Parathyroid adenoma (tissue), 2 donors: ENCODE results near the gene CDK5RAP2.

Experiments
- H2AFZ ChIP-seq: fragments of 300-600 bp; sonication (generic); one replicate; pipeline ENCODE4 v1.7.0; 2017; ENCODE audit warnings: antibody characterized with exemption, mild to moderate bottlenecking
- H3K27ac ChIP-seq: fragments of 300-600 bp; sonication (generic); one replicate; pipeline ENCODE4 v1.7.0; 2017
- H3K27me3 ChIP-seq: fragments of 300-600 bp; sonication (generic); one replicate; pipeline ENCODE4 v1.7.0; 2017; ENCODE audit warnings: low read length; ENCODE audit not compliant: control insufficient read depth, insufficient read depth
- H3K36me3 ChIP-seq: fragments of 300-600 bp; sonication (generic); one replicate; pipeline ENCODE4 v1.7.0; 2017; ENCODE audit warnings: low read length; ENCODE audit not compliant: control insufficient read depth, insufficient read depth
- H3K4me1 ChIP-seq: fragments of 300-600 bp; sonication (generic); one replicate; pipeline ENCODE4 v1.7.0; 2017; ENCODE audit warnings: control low read depth
- H3K4me2 ChIP-seq: fragments of 300-600 bp; sonication (generic); one replicate; pipeline ENCODE4 v1.7.0; 2017; ENCODE audit warnings: low read length
- H3K4me3 ChIP-seq: fragments of 300-600 bp; sonication (generic); one replicate; pipeline ENCODE4 v1.7.0; 2017; ENCODE audit warnings: low read depth, low read length
- H3K79me2 ChIP-seq: fragments of 300-600 bp; sonication (generic); one replicate; pipeline ENCODE4 v1.7.0; 2017; ENCODE audit warnings: control low read depth
- H3K9ac ChIP-seq: fragments of 300-600 bp; sonication (generic); one replicate; pipeline ENCODE4 v1.7.0; 2017; ENCODE audit warnings: mild to moderate bottlenecking
- H3K9me3 ChIP-seq: fragments of 300-600 bp; sonication (generic); one replicate; pipeline ENCODE4 v1.7.0; 2017; ENCODE audit warnings: low read length; ENCODE audit not compliant: control insufficient read depth
- CTCF ChIP-seq: fragments of 300-600 bp; sonication (generic); IDR thresholded peaks from one replicate; pipeline ENCODE4 v1.7.0; 2017; ENCODE audit warnings: antibody characterized with exemption, mild to moderate bottlenecking
- donor health status: primary hyperparathyroidism.

CDK5RAP2 gene

DNA sequence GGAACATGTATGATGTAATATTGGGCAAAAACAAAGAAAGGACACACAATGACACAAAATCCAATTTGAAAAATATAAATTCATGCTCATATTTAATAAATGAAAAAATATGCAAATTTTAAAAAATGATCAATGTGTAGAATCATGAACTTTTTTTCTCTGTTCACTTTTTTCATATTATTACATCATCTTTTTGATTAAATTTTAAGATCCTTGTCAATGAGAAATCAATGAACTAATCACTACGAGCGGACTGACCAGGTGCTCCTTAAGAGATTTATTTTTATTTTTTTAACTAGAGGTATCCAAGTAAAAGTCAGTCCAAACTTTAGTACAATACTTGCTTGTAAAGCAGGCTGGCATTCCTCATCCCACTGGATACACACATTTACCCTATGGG lies 174.1 kb downstream of the CDK5RAP2 start:
- H3K4me1 ChIP-seq = no peaks in the 10 kb centered on the region
- H3K27me3 ChIP-seq = no peaks in the 10 kb centered on the region
- H2AFZ ChIP-seq = no peak overlapping the region
- no peak for TF ChIP-seq CTCF
- H3K79me2 ChIP-seq = no peaks in the 10 kb centered on the region
- H3K9ac ChIP-seq = no peak overlapping the region
- H3K27ac ChIP-seq = no peak overlapping the region
- H3K36me3 ChIP-seq = no peaks in the 10 kb centered on the region
- no peaks in the 10 kb centered on the region for H3K9me3 ChIP-seq
- H3K4me3 ChIP-seq = no peak overlapping the region
- H3K4me2 ChIP-seq = no peak overlapping the region

DNA sequence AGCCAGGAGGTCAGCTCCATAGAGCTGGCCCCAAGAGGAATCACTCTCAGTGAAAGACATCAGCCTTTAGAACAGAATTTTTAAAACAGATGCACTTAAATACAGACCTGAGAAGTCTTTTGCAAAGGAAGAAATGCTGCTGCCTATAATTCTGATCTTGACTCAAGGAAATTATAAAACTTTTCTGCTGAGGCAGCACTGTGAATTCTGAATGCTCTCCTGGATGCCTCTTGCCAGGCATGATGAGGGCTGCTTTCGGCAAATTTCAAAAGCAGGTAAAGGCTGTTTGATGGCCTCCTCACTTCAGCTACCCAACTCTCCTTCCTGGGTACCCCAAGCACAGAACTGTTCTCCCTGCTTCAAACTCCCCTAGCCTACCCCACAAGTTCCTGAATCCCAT lies 174.8 kb downstream of the CDK5RAP2 start:
- Histone ChIP-seq H3K4me1 (no peaks in the 10 kb centered on the region), H3K27me3 (no peaks in the 10 kb centered on the region), H3K79me2 (no peaks in the 10 kb centered on the region), H3K27ac (no peak overlapping the region), H3K9me3 (no peaks in the 10 kb centered on the region), H3K4me2 (no peak overlapping the region), H2AFZ (no peak overlapping the region), H3K36me3 (no peaks in the 10 kb centered on the region), H3K4me3 (no peak overlapping the region), H3K9ac (no peak overlapping the region)
- TF ChIP-seq CTCF = no peak

DNA sequence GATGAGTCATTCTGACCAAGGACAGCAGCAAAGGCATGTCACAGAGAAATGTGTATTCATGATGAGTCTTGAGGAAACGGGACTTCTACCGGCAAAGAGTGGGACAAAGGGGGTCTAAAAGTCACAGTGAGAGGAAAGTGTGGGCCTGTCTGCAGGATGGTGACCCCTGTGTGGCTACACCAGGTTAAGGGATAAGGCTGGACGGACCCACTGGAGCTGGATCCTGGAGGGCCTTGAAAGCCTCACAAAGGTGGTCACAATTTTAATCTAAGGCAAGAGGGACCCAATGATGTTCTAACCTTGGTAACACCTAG lies 176.5 kb downstream of the CDK5RAP2 start:
- H3K4me1 ChIP-seq = no peaks in the 10 kb centered on the region
- H3K4me3 ChIP-seq = no peak overlapping the region
- H3K4me2 ChIP-seq = no peak overlapping the region
- no peak for TF ChIP-seq CTCF
- H3K36me3 ChIP-seq = no peaks in the 10 kb centered on the region
- no peaks in the 10 kb centered on the region for H3K9me3 ChIP-seq
- H3K27ac ChIP-seq = no peak overlapping the region
- H2AFZ ChIP-seq = no peak overlapping the region
- H3K9ac ChIP-seq = no peak overlapping the region
- no peaks in the 10 kb centered on the region for H3K79me2 ChIP-seq
- no peaks in the 10 kb centered on the region for H3K27me3 ChIP-seq

DNA sequence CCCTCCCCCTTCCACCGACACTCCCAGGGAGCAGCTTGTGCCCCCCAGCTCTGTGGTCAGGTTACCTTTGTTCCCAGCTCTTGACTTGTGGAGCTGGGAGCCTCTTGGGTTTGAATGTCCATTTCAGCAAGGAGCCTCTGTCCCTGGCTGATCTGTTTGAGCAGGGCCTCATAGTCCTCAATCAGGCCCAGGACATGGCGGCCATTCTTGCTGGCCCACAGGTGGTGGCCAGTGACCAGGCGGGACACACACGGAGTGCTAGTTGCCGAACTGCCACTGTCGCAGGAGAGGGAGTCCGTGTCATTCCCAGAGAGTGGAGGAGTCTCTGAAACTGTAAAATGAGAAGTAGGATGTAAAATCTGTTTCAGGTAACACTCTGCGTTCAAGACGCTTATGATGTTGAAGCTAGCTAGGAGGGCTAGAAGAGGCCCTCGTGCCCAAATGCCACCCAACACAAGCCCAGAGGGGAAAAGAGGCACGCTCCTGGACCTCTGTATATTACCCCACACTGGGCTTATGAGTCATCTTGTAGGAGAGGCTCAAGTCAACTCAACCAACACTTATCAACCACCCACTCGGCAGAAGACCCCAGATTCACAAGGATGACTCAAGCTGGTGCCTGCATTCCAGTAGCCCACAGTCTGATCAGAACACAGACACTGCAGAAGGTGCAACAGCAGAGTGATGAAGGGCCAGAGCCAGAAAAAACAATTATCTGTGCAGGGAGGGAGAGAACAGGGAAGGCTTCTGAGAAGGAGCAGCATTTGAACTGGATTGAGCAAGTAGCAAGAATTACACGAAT lies 177.0 kb downstream of the CDK5RAP2 start:
- Histone ChIP-seq H3K27ac (no peak overlapping the region), H3K27me3 (no peaks in the 10 kb centered on the region), H3K36me3 (no peaks in the 10 kb centered on the region), H3K4me3 (no peak overlapping the region), H3K4me2 (no peak overlapping the region), H2AFZ (no peak overlapping the region), H3K9me3 (no peaks in the 10 kb centered on the region), H3K4me1 (no peaks in the 10 kb centered on the region), H3K9ac (no peak overlapping the region), H3K79me2 (no peaks in the 10 kb centered on the region)
- TF ChIP-seq CTCF = no peak

GRCh38 chr9:120399940-120400339 lies 180.0 kb downstream of the CDK5RAP2 start:
- Histone ChIP-seq H3K36me3 (no peaks in the 10 kb centered on the region), H2AFZ (no peak overlapping the region), H3K4me2 (no peak overlapping the region), H3K4me1 (no peaks in the 10 kb centered on the region), H3K9me3 (no peaks in the 10 kb centered on the region), H3K27ac (no peak overlapping the region), H3K79me2 (no peaks in the 10 kb centered on the region), H3K9ac (no peak overlapping the region), H3K4me3 (no peak overlapping the region), H3K27me3 (no peaks in the 10 kb centered on the region)
- TF ChIP-seq CTCF = no peak
